Neural crest cell (in vitro differentiated cells): ENCODE results near the gene DGCR8. TPM values are rescaled to one million over a fixed set of nuclear protein-coding genes. Genes with fewer than 3 reads are reported as not detected.

Experiments used
- DNase-seq: peaks from one replicate; pipeline ENCODE4 v3.0.0; 2021; ENCODE audit warnings: low read depth, mixed read lengths, low spot score
- H3K27ac Mint-ChIP-seq: one replicate; pipeline ENCODE4 v1.8.0; 2021; ENCODE audit warnings: mild to moderate bottlenecking, mixed read lengths; ENCODE audit not compliant: unreplicated experiment
- H3K27me3 Mint-ChIP-seq: 2 replicates; pipeline ENCODE4 v1.8.0; 2021; ENCODE audit warnings: low read depth, mild to moderate bottlenecking, mixed read lengths
- H3K36me3 Mint-ChIP-seq: 2 replicates; pipeline ENCODE4 v1.8.0; 2021; ENCODE audit warnings: low read depth, mild to moderate bottlenecking, mixed read lengths
- H3K4me1 Mint-ChIP-seq: 2 replicates; pipeline ENCODE4 v1.8.0; 2021; ENCODE audit warnings: mixed read lengths
- H3K4me3 Mint-ChIP-seq: one replicate; pipeline ENCODE4 v1.8.0; 2021; ENCODE audit warnings: mild to moderate bottlenecking, mixed read lengths
- H3K9me3 Mint-ChIP-seq: 2 replicates; pipeline ENCODE4 v1.8.0; 2021; ENCODE audit warnings: mixed read lengths
- CTCF ChIP-seq: fragments of 200-600 bp; sonication (generic); conservative IDR thresholded peaks from 2 replicates; pipeline ENCODE4 v1.5.0; 2021; ENCODE audit warnings: antibody characterized with exemption, mild to moderate bottlenecking
- total RNA-seq: library from RNA; stranded (reverse); gene quantifications from 2 replicates; pipeline ENCODE4 v1.2.1, GENCODE V29; 2021

The DGCR8 gene
- total RNA-seq, 1 donor from 2014 or later: 86.5 TPM

- TF ChIP-seq CTCF: no peak
- peaks cover 9% of the 10 kb centered on the region for H3K27me3 Mint-ChIP-seq
- peak overlapping the region; percentile 81 for H3K27ac Mint-ChIP-seq
- H3K4me1 Mint-ChIP-seq: peaks cover 7% of the 10 kb centered on the region
- H3K36me3 Mint-ChIP-seq: peaks cover 12% of the 10 kb centered on the region
- H3K9me3 Mint-ChIP-seq: no peaks in the 10 kb centered on the region
- H3K4me3 Mint-ChIP-seq: peak overlapping the region; percentile 72
- DNase-seq: no peak
These were observed 27.4 kb downstream of the DGCR8 start for GRCh38 chr22:20107471-20107901.

- Mint-ChIP-seq H3K27me3 (peaks cover 9% of the 10 kb centered on the region), H3K36me3 (peaks cover 12% of the 10 kb centered on the region), H3K27ac (peak overlapping the region; percentile 81), H3K4me1 (peaks cover 7% of the 10 kb centered on the region), H3K4me3 (peak overlapping the region; percentile 72), H3K9me3 (no peaks in the 10 kb centered on the region)
- DNase-seq: no peak
- no peak for TF ChIP-seq CTCF
These were observed 28.1 kb downstream of the DGCR8 start for GRCh38 chr22:20107951-20108756.

GRCh38 chr22:20108757-20109230 is 28.8 kb downstream of the DGCR8 start:
- Mint-ChIP-seq H3K4me3 (peak overlapping the region; percentile 14), H3K27me3 (peaks cover 9% of the 10 kb centered on the region), H3K4me1 (peaks cover 7% of the 10 kb centered on the region), H3K36me3 (peaks cover 9% of the 10 kb centered on the region), H3K27ac (no peak overlapping the region), H3K9me3 (no peaks in the 10 kb centered on the region)
- no peak for TF ChIP-seq CTCF
- DNase-seq: no peak

GRCh38 chr22:20109411-20110358 is 29.6 kb downstream of the DGCR8 start:
- no peak for DNase-seq
- peaks cover 9% of the 10 kb centered on the region for H3K36me3 Mint-ChIP-seq
- H3K27ac Mint-ChIP-seq: no peak overlapping the region
- no peak for TF ChIP-seq CTCF
- peak overlapping the region; percentile 80 for H3K4me3 Mint-ChIP-seq
- H3K27me3 Mint-ChIP-seq: peaks cover 13% of the 10 kb centered on the region
- H3K4me1 Mint-ChIP-seq: peaks cover 7% of the 10 kb centered on the region
- no peaks in the 10 kb centered on the region for H3K9me3 Mint-ChIP-seq

- H3K36me3 Mint-ChIP-seq: peaks cover 9% of the 10 kb centered on the region
- TF ChIP-seq CTCF: no peak
- peak overlapping the region; percentile 80 for H3K4me3 Mint-ChIP-seq
- H3K4me1 Mint-ChIP-seq: peaks cover 11% of the 10 kb centered on the region
- H3K27me3 Mint-ChIP-seq: peaks cover 13% of the 10 kb centered on the region
- no peak overlapping the region for H3K27ac Mint-ChIP-seq
- no peak for DNase-seq
- no peaks in the 10 kb centered on the region for H3K9me3 Mint-ChIP-seq
These were observed 30.4 kb downstream of the DGCR8 start for GRCh38 chr22:20110359-20110985.
